ENCODE data around the gene RIIAD1. TPM values are rescaled to one million over a fixed set of nuclear protein-coding genes. Genes with fewer than 3 reads are reported as not detected.

Gene RIIAD1
- total and polyA plus RNA-seq, 2 experiments from 2014 or later, result not detected

DNA sequence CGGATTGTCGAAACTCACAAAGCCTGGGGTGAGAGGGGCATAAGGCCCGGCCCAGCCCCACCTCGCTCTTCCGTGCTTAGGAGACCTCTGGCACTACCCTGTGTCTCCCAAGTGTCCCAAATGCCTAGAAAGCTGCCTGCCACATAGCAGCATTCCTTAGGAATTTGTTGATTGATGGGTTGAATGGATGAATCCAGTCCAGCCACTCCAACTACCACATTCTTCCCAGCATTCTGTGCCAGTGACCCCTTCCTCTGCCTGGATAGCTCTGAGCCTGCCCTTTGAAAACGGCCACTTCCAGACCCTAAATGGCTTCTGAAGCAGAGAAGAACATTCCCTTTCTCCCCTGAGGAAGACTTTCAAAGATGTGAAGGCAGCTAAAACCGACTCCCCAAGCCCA, 16.2 kb upstream of the RIIAD1 start:
- no peaks in the 10 kb centered on the region for H3K4me1 ChIP-seq (ENCODE audit: insufficient read depth)

DNA sequence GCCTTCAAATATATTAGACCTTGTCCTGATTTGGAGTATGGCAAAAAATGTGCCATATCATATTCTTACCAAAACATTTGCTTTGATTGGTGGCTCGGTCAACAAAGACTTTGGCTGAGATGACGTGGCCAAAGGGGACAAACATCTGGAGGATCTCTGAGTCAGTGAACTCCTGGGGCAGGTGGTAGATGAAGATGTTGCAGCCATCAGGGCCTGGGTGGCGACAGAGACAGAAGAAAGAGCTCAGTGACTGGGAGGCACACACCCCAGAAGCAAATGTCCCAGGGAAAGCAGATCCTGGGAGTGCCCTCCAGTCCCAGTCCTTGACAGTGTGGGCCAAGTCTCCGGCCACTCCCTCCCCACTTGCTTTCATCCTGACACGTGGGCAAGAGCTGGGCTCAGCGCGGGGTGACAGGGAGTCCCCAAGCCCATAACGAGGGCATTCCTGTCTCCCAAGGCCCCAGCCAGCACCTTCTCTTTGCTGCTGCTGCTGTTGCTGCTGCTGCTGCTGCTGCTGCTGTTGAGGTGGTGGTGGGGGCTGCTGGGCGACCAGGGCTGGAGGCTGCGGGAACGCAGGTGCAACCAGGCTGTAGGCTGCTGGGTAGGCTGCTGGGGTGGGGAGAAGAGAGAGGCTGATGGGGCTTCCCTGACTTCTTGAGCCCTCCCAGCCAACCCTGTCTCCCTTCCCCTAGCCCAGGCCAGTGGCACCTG, 15.4 kb upstream of the RIIAD1 start:
- no peaks in the 10 kb centered on the region for H4K20me1 ChIP-seq (ENCODE audit: insufficient read depth, poor library complexity, severe bottlenecking)
- DNase-seq (ENCODE audit: low spot score), result no peak
- H3K79me2 ChIP-seq, result no peaks in the 10 kb centered on the region
- H2AFZ ChIP-seq, result no peak overlapping the region
- no peaks in the 10 kb centered on the region for H3K36me3 ChIP-seq (replicated peaks; ENCODE audit: insufficient read depth, low read depth)
- no peak overlapping the region for H3K4me2 ChIP-seq
- no peaks in the 10 kb centered on the region for H3K9me3 ChIP-seq (ENCODE audit: low read depth)
- H3K4me3 ChIP-seq, result no peak overlapping the region
- H3K4me1 ChIP-seq (ENCODE audit: insufficient read depth), result no peaks in the 10 kb centered on the region
- no peaks in the 10 kb centered on the region for H3K27me3 ChIP-seq
- 81% methylated on average over 11 of the region's 11 CpGs for WGBS (ENCODE audit: low lambda C conversion rate, missing lambda C conversion rate)
- no peaks in the 10 kb centered on the region for H3K9me2 ChIP-seq (replicated peaks; ENCODE audit: insufficient read depth)
- H3K27ac ChIP-seq, result no peak overlapping the region
- no peak for TF ChIP-seq EZH2 (IDR thresholded peaks at IDR 0.05; ENCODE audit: borderline replicate concordance)
- TF ChIP-seq, protein P1, sequence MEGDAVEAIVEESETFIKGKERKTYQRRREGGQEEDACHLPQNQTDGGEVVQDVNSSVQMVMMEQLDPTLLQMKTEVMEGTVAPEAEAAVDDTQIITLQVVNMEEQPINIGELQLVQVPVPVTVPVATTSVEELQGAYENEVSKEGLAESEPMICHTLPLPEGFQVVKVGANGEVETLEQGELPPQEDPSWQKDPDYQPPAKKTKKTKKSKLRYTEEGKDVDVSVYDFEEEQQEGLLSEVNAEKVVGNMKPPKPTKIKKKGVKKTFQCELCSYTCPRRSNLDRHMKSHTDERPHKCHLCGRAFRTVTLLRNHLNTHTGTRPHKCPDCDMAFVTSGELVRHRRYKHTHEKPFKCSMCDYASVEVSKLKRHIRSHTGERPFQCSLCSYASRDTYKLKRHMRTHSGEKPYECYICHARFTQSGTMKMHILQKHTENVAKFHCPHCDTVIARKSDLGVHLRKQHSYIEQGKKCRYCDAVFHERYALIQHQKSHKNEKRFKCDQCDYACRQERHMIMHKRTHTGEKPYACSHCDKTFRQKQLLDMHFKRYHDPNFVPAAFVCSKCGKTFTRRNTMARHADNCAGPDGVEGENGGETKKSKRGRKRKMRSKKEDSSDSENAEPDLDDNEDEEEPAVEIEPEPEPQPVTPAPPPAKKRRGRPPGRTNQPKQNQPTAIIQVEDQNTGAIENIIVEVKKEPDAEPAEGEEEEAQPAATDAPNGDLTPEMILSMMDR (IDR thresholded peaks at IDR 0.05; ENCODE audit: poor library complexity), result no peak
- no peak for TF ChIP-seq EZH2phosphoT487 (IDR thresholded peaks at IDR 0.05; ENCODE audit: low read depth, severe bottlenecking, unreplicated experiment)

More for the DNA sequence above, 16.2 kb upstream of the RIIAD1 start:
- 91% methylated on average over 7 of the region's 7 CpGs for WGBS (ENCODE audit: low lambda C conversion rate, missing lambda C conversion rate)
- Histone ChIP-seq H3K9me3 (ENCODE audit: low read depth) (no peaks in the 10 kb centered on the region), H3K79me2 (no peaks in the 10 kb centered on the region), H3K36me3 (replicated peaks; ENCODE audit: insufficient read depth, low read depth) (no peaks in the 10 kb centered on the region), H3K9me2 (replicated peaks; ENCODE audit: insufficient read depth) (no peaks in the 10 kb centered on the region), H3K27me3 (no peaks in the 10 kb centered on the region), H2AFZ (no peak overlapping the region), H4K20me1 (ENCODE audit: insufficient read depth, poor library complexity, severe bottlenecking) (no peaks in the 10 kb centered on the region), H3K4me2 (no peak overlapping the region), H3K27ac (no peak overlapping the region), H3K4me3 (no peak overlapping the region)
- DNase-seq (ENCODE audit: low spot score), result no peak
- no peak for TF ChIP-seq EZH2 (IDR thresholded peaks at IDR 0.05; ENCODE audit: borderline replicate concordance)
- TF ChIP-seq, protein P1 (IDR thresholded peaks at IDR 0.05; ENCODE audit: poor library complexity), result no peak
- TF ChIP-seq EZH2phosphoT487 (IDR thresholded peaks at IDR 0.05; ENCODE audit: low read depth, severe bottlenecking, unreplicated experiment), result no peak

DNA sequence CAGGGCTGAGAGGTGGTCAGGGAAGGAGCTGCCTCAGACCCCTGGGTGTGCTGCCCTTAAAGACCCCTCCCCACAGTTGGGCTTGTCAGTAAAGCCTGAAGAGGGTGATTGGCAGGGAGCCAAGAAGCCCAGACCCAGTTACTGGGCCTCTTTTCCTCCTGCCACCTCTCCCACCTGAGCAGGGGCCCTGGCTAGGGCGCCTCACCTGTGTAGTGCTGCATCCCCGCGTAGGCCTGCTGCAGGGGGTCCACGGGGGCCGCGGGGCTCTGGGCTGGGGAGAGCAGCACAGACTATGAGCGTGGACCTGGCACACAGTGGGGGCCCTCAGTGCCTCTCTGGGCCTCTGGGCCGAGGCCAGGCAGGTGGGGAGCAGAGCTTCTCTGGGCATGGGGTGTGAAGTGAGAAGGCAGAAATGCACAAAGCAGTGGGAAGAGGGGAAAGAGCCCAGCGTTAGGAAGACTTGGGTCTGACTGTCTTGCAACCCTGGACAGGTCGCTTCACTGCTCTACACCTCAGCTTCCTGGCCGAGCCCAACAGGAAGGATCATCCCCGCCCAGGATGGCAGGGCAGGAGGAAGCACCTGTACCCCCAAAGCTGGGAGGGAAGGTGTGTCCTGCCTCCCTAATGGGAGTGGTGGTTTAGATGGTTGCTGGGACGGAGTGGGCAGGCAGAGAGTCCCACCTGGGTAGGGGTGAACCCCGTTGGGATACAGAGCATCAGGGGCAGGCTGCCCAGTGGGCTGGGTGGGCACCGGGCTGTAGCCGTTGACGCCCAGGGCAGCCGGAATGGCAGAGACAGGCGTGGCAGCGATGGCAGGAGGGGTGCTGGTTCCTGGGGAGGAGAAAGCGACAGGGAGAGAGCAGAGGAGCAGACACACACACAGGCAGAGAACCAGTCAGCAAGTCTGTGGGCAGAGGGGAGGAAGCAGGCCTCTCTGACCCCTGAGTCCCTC, 14.6 kb upstream of the RIIAD1 start:
- Histone ChIP-seq H3K4me3 (no peak overlapping the region), H4K20me1 (ENCODE audit: insufficient read depth, poor library complexity, severe bottlenecking) (no peaks in the 10 kb centered on the region), H3K79me2 (no peaks in the 10 kb centered on the region), H2AFZ (no peak overlapping the region), H3K36me3 (replicated peaks; ENCODE audit: insufficient read depth, low read depth) (no peaks in the 10 kb centered on the region), H3K9me2 (replicated peaks; ENCODE audit: insufficient read depth) (no peaks in the 10 kb centered on the region), H3K27me3 (no peaks in the 10 kb centered on the region), H3K27ac (no peak overlapping the region), H3K4me2 (no peak overlapping the region), H3K9me3 (ENCODE audit: low read depth) (no peaks in the 10 kb centered on the region), H3K4me1 (ENCODE audit: insufficient read depth) (no peaks in the 10 kb centered on the region)
- DNase-seq (ENCODE audit: low spot score), result no peak
- 91% methylated on average over 20 of the region's 21 CpGs for whole genome bisulfite sequencing (ENCODE audit: low lambda C conversion rate, missing lambda C conversion rate)
- TF ChIP-seq, protein P1 (IDR thresholded peaks at IDR 0.05; ENCODE audit: poor library complexity), result no peak
- no peak for TF ChIP-seq EZH2phosphoT487 (IDR thresholded peaks at IDR 0.05; ENCODE audit: low read depth, severe bottlenecking, unreplicated experiment)
- no peak for TF ChIP-seq EZH2 (IDR thresholded peaks at IDR 0.05; ENCODE audit: borderline replicate concordance)
